AG08395 (cell line): ENCODE measurements around the gene LAMP2.
A peak's percentile ranks its signal among the peaks of the same experiment; 100 is the strongest.
"Not testable (repeated sequence)": the region's sequence is repeated elsewhere in the genome, so short reads cannot be mapped to it uniquely, and the experiment has no call there.

Experiments used
- DNase-seq: peaks from one replicate; pipeline ENCODE4 v3.0.0; 2012; ENCODE audit warnings: mixed read lengths, low spot score

The LAMP2 gene

GRCh38 chrX:120468825-120469525, at the start of gene LAMP2:
LAMP2 (minus strand) TSS chrX:120469296; CDS start chrX:120469169, 127 bp downstream.
- DNase-seq = peak; percentile 83

GRCh38 chrX:120517936-120518335, 48.8 kb upstream of the LAMP2 start:
- DNase-seq = no peak

GRCh38 chrX:120514236-120514635, 45.1 kb upstream of the LAMP2 start:
- DNase-seq = peak; percentile 7

- DNase-seq = no peak
These were observed 43.5 kb upstream of the LAMP2 start for GRCh38 chrX:120512627-120513026.

GRCh38 chrX:120512222-120512621, 43.1 kb upstream of the LAMP2 start:
- DNase-seq = no peak

GRCh38 chrX:120504569-120504968, 35.5 kb upstream of the LAMP2 start:
- no peak for DNase-seq

GRCh38 chrX:120499301-120500072, 30.4 kb upstream of the LAMP2 start:
- no peak for DNase-seq

GRCh38 chrX:120490119-120490518, 21.0 kb upstream of the LAMP2 start:
- not testable (repeated sequence) for DNase-seq

GRCh38 chrX:120486786-120487185, 17.7 kb upstream of the LAMP2 start:
- DNase-seq = no peak

GRCh38 chrX:120485638-120486520, 16.8 kb upstream of the LAMP2 start:
- DNase-seq = peak; percentile 65

GRCh38 chrX:120485315-120485637, 16.2 kb upstream of the LAMP2 start:
- no peak for DNase-seq

- DNase-seq = no peak
These were observed 8.4 kb upstream of the LAMP2 start for GRCh38 chrX:120477453-120477852.

GRCh38 chrX:120476714-120477113, 7.6 kb upstream of the LAMP2 start:
- DNase-seq = no peak

GRCh38 chrX:120475447-120475846, 6.4 kb upstream of the LAMP2 start:
- peak; percentile 22 for DNase-seq

GRCh38 chrX:120474085-120474484, 5.0 kb upstream of the LAMP2 start:
- DNase-seq = no peak

- not testable (repeated sequence) for DNase-seq
These were observed 561 bp upstream of the LAMP2 start for GRCh38 chrX:120469657-120470056.

- DNase-seq = no peak
These were observed 644 bp downstream of the LAMP2 start for GRCh38 chrX:120468479-120468824.

GRCh38 chrX:120468071-120468470, 1.0 kb downstream of the LAMP2 start:
- DNase-seq = no peak

- DNase-seq = no peak
These were observed 4.7 kb downstream of the LAMP2 start for GRCh38 chrX:120464411-120464810.

GRCh38 chrX:120463241-120463640, 5.9 kb downstream of the LAMP2 start:
- DNase-seq = no peak

GRCh38 chrX:120462370-120462769, 6.7 kb downstream of the LAMP2 start:
- DNase-seq = no peak

GRCh38 chrX:120459309-120459708, 9.8 kb downstream of the LAMP2 start:
- DNase-seq = no peak

- DNase-seq = peak; percentile 54
These were observed 11.3 kb downstream of the LAMP2 start for GRCh38 chrX:120457766-120458180.
